ENCODE measurements around the gene SLCO4C1.

The SLCO4C1 gene

DNA sequence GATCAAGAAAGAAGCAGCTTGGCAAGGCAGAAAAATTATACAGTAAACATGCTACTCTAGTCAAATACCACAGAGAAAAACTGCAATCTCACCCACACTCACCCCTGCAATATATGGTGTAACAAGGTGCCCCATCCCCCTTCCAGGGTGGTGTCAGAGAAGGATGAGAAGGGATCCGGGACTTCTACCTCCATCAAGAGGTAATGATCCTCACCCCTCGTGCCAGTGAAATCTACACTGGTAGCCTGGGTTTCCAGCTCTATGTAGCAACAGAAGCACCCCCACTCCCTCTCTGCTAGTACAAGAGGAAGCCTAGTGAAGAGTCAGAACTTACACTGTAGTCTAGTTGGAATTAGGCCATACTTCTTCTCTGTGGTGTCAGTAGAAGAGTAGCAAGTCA lies 18.9 kb downstream of the SLCO4C1 start:
- TF ChIP-seq, protein P1, sequence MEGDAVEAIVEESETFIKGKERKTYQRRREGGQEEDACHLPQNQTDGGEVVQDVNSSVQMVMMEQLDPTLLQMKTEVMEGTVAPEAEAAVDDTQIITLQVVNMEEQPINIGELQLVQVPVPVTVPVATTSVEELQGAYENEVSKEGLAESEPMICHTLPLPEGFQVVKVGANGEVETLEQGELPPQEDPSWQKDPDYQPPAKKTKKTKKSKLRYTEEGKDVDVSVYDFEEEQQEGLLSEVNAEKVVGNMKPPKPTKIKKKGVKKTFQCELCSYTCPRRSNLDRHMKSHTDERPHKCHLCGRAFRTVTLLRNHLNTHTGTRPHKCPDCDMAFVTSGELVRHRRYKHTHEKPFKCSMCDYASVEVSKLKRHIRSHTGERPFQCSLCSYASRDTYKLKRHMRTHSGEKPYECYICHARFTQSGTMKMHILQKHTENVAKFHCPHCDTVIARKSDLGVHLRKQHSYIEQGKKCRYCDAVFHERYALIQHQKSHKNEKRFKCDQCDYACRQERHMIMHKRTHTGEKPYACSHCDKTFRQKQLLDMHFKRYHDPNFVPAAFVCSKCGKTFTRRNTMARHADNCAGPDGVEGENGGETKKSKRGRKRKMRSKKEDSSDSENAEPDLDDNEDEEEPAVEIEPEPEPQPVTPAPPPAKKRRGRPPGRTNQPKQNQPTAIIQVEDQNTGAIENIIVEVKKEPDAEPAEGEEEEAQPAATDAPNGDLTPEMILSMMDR (IDR thresholded peaks at IDR 0.05; ENCODE audit: control insufficient read depth, extremely low read depth, insufficient read depth), result no peak
- DNase-seq (ENCODE audit: low read depth), result no peak
- H3K4me3 ChIP-seq (ENCODE audit: low read depth, low read length), result no peak overlapping the region

DNA sequence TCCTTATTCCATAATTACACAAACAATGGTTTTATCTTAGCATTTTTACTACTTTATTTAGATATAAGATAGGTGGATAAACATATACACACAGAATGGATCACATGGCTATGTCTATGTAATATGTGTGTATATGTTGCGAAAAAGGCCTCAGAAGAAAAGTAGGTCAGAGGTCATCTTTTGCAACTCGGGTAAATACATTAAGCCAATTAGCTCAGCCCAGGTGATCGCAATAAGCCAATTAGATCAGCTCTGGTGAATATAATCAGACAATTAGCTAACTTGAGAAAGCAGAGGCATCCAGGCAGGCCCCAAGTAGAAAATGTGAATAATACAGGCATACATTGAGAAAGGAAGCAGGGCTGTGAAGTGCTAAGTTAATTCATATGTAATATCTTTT lies 24.3 kb downstream of the SLCO4C1 start:
- no peak for DNase-seq (ENCODE audit: low read depth)
- no peak overlapping the region for H3K4me3 ChIP-seq (ENCODE audit: low read depth, low read length)
- TF ChIP-seq, protein P1 (IDR thresholded peaks at IDR 0.05; ENCODE audit: control insufficient read depth, extremely low read depth, insufficient read depth), result no peak

DNA sequence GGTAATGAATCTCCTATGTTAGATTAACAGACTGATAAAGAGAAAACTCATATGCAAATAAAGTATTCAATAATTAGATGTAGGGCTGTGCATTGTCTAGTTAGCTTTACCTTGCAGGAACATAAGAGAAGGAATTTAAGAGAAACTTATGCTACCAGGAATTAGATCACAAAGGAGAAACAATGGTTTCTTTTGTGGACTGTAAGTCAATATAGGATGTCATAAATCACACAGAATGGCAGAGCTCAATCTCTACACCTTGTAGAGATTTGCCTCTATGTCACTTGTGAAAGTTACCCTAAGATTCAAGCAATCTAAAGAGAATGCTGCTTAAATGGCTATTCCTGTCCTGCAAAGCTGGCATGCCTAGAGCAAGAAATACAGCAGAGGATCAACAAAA lies 26.0 kb downstream of the SLCO4C1 start:
- DNase-seq (ENCODE audit: low read depth), result no peak
- H3K4me3 ChIP-seq (ENCODE audit: low read depth, low read length), result no peak overlapping the region
- TF ChIP-seq, protein P1 (IDR thresholded peaks at IDR 0.05; ENCODE audit: control insufficient read depth, extremely low read depth, insufficient read depth), result no peak

DNA sequence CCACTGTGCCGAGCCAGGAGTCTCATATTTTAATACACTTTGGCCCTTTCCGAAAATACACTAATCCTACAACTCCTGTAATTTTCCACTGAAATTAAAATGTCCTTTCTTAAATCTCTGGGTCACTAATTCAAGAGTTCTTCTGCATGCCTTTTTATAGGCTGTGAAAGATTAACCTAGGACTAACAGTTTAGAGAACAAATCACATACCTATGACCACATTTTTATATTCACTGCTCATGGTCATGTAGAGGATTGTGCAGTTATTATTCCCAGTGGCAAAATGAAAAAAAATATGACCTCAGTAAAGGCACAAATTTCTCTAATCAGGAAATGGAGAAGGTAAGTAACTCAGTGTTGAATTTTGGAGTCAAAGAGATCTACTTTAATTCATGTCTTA lies 33.4 kb downstream of the SLCO4C1 start:
- H3K4me3 ChIP-seq (ENCODE audit: low read depth, low read length), result no peak overlapping the region
- TF ChIP-seq, protein P1 (IDR thresholded peaks at IDR 0.05; ENCODE audit: control insufficient read depth, extremely low read depth, insufficient read depth), result no peak
- no peak for DNase-seq (ENCODE audit: low read depth)

DNA sequence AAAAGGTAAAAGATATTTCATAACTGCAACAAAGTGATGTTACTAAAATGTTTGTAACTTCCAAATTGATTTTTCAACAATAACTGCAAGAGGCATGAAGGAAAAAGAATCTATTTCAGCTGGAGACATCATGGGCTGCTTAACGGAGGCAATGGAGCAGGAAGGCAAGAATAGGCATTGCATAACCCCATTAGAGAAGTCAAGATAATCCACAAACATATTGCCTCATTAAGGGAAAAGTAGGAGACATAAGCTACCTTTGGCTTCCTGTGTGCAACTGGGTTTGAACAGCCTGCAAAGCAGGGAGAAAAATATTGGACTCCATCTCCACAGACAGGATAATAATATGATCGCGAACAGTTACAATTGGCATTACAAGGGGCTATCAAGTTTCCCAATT lies 46.7 kb downstream of the SLCO4C1 start:
- no peak overlapping the region for H3K4me3 ChIP-seq (ENCODE audit: low read depth, low read length)
- no peak for DNase-seq (ENCODE audit: low read depth)
- TF ChIP-seq, protein P1 (IDR thresholded peaks at IDR 0.05; ENCODE audit: control insufficient read depth, extremely low read depth, insufficient read depth), result no peak

DNA sequence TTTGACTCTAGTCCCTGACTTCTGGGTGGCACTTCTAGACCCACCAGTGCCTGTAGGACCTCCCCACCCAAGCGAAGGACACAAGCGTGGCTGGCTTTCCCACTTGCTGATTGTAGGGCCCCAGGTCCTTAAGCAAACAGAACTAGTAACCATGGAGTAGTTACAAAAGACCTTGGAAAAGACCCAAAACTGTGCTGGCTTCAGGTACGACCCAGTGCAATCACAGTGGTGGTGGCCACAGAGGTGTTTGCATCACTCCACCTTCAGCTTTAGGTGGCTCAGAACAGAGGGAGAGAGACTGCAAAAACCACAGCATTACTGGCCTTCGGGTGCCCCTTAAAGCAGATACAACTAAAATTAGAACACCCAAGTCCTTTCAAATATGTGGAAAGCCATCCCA lies 52.9 kb downstream of the SLCO4C1 start:
- H3K4me3 ChIP-seq (ENCODE audit: low read depth, low read length), result no peak overlapping the region
- TF ChIP-seq, protein P1 (IDR thresholded peaks at IDR 0.05; ENCODE audit: control insufficient read depth, extremely low read depth, insufficient read depth), result no peak
- no peak for DNase-seq (ENCODE audit: low read depth)

DNA sequence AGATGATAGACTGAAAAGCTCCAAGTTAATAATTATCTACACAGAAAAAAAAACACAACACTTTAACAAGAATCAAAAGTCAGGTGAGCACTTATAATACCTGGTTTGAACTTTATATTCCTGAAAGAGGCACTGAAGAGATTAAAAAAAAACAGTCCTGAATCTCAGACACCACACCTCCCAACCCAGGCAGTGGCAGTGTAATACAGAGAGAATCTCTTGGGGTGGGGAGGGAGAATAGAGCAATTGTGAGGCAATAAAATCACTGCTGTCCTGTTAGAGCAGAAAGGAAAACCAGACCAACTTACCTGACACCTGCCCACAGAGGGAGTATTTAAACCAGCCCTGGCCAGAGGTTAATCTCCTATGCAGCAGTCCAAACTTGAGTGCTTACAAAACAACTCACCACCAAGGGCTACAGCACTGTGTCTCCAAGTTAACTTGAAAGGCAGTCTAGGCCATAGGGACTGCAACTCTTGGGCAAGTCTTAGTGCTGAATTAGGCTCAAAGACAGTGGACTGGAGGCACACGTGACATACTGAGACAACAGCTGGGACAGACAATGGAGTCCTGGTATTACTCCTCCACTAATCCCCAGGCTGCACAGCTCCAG lies 54.2 kb downstream of the SLCO4C1 start:
- TF ChIP-seq, protein P1 (IDR thresholded peaks at IDR 0.05; ENCODE audit: control insufficient read depth, extremely low read depth, insufficient read depth), result no peak
- no peak overlapping the region for H3K4me3 ChIP-seq (ENCODE audit: low read depth, low read length)
- no peak for DNase-seq (ENCODE audit: low read depth)

All from LNCaP clone FGC (cell line).